ENCODE results near the gene EYA2.

The EYA2 gene

DNA sequence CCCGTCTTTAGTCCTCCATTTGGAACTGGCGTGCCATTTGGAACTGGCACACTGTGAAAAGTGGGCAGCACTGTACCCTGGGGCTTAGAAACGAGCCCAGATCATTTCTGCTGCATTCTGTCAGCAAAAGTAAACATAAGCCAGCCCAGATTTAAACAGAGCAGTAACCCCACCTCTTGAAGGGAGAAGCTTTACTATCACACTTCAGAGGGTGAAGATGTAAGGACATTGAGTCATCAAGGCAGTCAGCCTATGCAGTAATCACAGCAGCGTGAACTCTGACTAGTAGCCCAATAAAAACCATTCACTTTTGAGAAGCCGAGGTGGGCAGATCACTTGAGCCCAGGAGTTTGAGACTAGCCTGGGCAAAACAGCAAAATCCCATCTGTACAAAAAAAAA, 216.9 kb downstream of the EYA2 start:
- DNase-seq (ENCODE audit: low read depth, low spot score): no peak

DNA sequence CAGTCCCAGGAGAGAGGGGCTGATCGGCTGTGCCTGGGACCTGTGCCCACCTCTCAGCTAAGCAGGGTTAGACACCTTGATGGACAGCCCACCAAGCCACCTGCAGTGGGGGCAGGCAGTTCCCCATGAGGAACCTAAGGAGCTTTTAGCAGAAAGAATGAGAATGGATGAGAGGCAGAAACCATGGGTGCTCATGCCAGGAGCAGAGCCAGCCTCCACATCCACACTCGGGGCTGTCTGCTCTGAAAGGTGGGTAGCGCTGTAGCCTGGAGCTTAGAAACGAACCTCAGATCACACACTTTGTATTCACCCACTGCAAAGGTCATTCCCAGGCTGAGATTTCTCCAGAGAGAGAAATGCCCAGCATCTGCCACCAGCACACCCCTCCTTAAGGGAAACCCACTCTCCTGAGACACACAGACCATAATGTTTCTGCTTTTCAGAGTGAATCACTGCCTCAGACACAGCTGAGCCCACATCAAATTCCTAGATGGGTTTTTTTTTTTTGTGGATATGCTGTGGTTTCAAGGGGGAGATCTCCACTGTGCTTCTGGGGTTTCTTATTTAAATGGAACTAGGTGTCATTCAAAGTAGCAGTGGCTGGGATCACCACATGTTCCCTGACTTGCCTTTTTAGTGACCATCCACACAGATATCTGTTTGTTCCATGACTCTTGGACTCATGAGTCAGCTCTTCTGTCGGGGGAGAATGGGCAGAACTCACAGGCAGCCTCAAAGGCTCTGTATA, 218.9 kb downstream of the EYA2 start:
- no peak for DNase-seq (ENCODE audit: low read depth, low spot score)

DNA sequence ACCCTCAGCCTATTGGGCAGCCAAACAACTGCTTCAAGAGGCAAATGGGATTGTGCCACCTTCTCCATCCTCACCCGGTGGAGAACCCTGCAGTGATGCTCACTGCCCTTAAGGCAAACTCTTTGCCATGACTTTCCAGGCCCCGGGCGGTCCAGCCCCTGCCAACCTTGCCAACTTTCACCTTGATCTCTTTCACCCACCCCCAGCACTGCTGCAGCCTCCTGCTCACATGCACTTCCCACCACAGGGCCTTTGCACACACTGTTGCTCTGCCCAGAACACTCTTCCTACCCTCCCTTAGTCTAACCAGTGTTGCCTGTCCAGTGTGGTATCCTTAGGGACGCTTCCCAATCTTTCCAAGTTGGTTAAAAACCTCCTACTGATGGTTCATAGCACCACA, 221.1 kb downstream of the EYA2 start:
- DNase-seq (ENCODE audit: low read depth, low spot score): no peak

DNA sequence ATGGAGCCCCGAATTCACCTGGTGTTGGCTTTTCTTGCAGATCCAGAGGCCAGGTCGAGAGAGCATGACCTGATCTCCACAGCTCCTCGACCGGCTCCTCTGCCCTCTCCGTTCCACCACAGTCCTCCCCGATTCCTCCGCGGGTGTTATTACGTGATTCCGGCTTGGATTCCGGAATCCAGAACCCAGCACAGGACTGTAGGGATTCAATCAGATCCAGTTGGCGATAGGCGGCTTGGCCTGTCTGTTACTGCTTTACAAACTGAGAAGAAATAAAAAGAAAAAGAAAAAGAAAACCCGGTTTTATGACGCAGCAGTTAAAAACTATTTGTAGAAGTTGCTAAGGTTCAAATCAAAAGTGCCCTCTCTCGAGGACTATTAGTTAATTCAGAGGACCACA, 222.7 kb downstream of the EYA2 start:
- no peak for DNase-seq (ENCODE audit: low read depth, low spot score)

DNA sequence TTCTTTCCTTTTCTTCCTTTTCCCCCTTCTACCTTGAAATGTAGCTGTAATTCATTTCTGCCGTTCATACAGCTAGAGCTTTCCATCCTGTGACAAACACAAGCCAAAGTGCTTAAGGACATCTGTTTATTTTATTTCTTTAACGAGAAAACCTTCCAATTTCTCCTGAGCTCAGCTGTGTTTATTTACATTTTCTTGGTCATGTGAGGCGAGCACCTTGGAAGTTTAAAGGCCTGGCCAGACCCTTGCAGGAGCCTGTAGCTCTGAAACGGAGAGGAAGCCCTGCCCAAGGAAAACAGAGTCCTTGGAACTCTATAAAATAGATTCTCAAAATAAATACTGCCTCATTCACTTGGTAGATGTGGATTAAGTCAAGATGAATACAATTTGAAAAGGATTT, 223.1 kb downstream of the EYA2 start:
- DNase-seq (ENCODE audit: low read depth, low spot score): no peak

DNA sequence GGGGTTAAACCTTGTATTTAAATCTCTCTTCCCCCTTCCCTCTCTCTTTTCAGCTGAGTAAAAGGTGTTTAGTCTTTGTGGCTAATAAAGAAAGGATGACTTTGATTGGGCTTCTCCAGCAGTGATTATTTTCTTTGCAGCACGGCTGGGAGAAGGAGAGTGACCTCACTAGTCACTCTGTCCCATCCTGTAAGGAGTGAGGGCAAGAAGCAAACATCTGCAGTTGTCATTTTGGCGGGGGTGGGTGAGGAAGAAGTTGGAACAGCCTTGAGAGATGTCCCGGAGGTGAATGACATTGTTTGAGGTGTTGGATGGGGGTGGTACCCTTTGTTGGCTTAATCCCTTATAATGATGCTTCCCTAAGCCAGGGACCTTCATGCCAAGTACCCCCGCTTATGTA, 223.6 kb downstream of the EYA2 start:
- DNase-seq (ENCODE audit: low read depth, low spot score): no peak

DNA sequence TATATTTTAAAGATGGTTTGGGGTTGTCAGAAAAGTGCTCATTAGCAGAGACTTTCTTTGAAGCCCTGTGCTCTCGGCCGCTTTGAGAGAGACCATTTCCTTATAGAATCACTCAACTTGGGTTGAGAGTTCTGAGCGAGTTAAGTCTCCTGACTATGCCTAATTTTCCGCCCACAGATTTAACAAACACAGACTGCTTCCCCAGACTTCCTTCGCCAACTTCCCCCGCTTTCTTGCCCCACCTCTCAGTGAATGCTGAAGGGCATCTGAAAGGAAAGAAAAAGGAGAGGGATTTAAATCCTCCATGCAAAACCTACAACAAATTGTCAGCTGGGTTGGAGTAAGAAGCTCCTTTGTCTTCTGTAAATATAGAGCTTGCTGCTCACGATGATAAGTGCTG, 224.0 kb downstream of the EYA2 start:
- DNase-seq (ENCODE audit: low read depth, low spot score): no peak

DNA sequence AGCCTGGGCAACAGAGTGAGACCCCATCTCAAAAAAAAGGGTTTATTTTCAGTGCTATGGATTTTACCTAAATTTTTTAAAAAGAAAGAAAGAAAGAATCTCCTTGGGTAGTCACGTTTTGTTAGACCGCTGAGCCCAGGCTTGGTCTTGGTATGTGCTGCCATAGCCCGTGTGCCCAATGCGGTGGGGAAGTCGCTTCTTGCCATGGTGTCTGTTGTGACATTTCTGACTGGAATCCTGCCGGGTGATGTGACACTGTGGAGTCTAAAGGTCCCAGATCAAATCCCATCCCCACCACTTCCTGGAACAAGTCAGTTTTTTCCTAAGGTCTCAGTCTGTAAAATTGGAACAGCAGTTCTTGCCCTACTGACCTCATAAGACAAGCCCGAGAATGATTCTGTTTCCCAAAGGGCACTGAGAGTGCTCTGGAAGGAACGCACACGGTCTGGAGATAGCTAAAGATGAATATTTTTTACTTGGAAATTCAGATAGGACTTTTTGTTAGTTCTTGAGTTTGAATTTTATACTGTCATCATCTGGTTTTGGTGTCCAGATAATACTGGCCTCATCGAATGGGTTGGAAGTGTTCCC, 225.8 kb downstream of the EYA2 start:
- DNase-seq (ENCODE audit: low read depth, low spot score): no peak

DNA sequence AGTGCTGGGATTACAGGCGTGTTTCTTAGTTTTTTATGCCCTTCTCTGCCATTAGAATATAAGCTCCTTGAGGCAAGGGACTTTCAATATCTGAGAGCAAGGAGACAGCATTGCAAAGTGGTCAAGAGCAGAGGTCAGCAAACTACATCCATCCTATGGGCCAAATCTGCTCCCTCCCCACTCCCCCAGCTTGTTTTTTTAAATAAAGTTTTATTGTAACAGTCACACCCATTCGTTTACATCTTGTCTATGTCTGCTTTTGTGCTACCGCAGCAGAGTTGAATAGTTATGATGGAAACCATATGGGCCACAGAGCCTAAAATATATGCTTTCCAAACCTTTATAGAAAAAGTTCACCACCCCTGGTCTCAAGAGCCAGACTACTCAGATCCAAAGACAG, 227.9 kb downstream of the EYA2 start:
- no peak for DNase-seq (ENCODE audit: low read depth, low spot score)

DNA sequence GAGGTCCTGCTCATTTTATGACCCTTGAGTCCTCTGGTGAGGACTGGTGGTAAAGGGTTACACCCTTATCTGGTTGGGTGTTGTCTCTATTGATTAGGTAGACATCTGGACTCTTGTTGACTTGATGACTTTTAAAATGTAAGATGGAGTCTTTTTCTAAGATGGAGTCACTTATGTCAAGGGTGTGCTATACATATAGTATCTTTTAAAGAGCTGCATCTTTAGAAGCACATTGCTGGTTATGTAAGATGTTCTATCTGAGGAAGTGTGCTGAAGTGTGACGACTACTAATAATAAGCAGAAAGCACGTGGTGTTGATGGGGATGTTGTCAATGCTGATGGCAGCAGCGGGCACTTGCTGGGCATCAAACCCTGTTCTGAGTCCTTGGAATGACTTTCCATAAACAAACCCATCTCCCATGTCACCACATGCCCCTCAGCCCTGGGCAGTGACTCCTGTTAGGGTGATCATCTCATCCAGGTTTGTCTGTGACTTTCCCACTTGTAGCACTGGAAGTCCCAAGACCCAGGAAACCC, 229.6 kb downstream of the EYA2 start:
- no peak for DNase-seq (ENCODE audit: low read depth, low spot score)

DNA sequence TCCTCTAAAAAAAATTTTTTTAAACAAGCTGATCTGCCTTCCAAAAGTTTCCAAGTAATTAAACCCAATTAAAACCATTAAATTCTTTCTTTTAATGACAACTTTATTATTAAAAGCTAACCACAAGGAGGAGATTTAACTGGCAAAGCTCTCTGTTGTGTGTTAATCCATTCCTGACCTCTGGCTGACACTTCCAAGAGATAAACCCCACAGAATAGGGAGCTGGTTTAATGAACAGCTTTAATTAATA, 230.8 kb downstream of the EYA2 start:
- no peak for DNase-seq (ENCODE audit: low read depth, low spot score)

DNA sequence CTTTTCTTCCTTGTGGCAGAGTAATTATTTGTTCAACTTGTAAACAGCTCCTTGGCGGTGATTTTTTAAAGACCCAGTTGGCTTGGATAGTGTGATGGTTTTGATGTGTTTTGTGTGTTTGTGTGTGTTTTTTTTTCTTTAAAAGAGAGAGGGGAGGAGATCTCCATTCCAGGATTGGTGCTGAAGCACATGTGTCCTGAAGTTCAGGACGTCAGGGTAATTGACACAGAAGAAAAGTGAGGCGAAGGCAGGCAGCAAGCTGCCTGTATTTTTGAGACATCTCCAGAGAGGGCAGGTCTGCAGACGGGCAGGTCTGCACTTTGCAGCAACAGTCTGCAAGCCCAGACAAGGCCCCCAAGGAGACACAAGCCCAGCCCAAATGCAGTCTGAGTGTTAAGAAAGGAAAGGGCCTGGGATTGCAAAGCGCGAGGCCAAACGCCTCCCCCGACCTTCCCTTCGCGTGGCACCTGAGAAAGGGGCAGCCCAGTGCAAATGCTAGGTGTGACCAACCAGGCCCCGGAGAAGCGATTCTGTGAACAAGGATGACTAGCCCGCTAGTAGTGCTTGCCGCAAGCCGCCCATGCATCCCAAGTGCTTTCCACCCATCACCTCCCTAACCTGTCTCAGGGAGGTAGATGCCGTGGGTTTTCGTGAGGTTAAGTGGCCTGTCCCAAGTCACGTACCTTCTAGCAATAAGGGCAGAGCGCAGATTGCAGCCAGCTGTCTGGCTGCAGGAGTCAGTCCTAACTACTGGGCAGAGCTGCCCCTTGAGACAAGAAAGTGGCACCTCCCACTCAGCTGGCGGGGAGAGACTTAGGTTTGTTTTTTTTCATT, 231.3 kb downstream of the EYA2 start:
- DNase-seq (ENCODE audit: low read depth, low spot score): no peak

DNA sequence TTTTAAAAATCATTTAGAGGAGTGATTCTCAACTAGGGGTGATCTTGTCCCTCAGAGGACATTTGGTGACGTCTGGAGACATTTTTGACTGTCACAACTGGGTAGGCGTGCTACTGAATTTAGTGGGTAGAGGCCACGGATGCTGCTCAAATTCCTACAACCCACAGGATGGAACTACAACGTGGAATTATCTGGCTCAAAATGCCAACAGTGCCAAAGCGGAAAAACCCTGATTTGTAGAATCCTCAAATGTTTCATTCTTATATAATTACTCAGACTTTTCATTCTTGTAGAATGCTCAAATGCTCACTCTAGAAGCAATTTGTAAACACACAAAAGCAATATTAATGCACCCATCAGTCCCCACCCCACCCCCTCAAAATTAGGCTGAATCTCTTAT, 232.1 kb downstream of the EYA2 start:
- DNase-seq (ENCODE audit: low read depth, low spot score): no peak

DNA sequence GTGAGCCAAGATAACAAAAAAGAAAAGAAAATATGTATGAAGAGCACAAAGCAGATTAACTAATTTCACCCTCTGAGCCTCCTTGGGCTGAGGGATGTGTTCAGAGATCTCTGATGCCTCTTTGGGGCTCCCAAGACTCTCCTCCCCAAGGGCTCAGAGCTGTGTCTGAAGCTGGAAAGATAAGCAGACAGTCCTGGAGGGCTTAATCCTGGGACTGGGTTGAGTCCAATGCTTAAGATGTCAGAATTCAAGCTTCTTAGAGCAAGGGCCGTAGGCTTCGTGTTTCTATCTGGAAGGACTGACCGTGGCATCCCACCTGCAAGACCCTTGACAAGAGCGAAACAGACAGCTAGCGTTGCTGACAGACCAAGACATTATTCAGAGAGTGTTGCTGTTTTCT, 232.9 kb downstream of the EYA2 start:
- DNase-seq (ENCODE audit: low read depth, low spot score): no peak

DNA sequence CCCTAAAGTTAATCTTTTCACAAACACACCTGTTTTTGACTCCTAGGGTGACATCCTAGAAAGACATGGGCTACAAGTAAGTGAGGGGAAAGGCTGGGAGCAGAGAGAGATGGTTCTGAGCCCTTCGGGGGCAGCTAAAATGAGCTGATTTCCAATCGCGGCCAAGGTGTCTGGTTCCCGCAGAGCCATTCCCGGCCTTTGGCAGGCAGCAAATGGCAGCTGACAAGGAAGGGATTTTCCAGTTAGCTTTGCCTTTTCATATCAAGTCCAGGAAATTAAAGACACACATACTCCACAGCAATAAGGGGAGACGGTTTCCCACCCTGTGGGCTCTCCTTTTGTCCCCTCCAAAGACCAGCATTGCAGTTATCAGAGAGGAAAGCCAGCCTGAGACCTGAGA, 233.4 kb downstream of the EYA2 start:
- no peak for DNase-seq (ENCODE audit: low read depth, low spot score)

DNA sequence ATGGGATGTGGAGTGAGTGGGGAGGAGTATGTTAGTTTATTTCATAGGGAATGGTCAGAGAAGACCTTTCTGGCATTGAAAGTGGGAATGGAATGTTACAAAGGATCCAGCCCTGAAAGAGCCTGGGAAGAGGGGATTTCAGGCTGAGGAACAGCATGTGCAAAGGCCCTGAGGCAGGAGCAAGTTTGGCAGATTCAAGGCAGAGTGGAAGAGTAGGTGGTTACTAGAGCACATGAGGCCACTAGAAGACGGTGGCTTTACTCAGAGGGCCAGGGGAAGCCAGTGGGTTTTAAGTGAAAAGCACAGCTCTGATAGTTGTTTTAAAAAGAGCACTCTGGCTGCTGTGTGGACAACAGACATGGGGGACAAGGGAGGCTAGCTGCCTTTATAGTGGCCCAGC, 234.7 kb downstream of the EYA2 start:
- DNase-seq (ENCODE audit: low read depth, low spot score): no peak

DNA sequence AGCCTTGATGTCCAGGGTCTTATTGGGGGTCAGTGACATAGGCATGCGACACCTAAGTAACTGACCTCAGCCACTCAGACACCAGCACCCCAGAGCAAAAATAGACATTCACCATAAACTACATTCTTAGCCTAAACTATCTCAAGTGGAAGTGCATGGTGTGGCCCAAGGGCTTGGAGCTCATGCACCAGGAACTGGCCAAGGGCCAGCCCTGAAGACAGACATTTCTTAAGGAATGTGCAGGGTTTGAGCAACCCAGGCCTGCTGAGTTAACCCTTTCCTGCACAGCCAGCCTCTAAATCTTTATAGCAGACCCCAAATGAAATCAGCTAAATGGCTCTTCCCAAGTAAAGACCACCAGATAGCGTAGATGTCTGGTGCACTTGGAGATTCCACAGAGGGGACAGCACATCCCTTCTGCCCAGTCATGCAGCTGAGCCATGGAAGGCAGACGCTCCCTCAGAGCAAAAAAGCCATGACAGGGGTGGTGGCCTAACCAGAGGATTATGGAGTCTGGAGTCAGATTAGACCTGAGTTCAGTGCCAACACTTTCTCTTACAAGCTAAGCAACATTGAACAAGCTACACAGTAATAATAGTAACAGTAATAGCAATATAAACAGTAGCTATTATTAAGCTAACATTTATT, 239.3 kb downstream of the EYA2 start:
- DNase-seq (ENCODE audit: low read depth, low spot score): no peak

DNA sequence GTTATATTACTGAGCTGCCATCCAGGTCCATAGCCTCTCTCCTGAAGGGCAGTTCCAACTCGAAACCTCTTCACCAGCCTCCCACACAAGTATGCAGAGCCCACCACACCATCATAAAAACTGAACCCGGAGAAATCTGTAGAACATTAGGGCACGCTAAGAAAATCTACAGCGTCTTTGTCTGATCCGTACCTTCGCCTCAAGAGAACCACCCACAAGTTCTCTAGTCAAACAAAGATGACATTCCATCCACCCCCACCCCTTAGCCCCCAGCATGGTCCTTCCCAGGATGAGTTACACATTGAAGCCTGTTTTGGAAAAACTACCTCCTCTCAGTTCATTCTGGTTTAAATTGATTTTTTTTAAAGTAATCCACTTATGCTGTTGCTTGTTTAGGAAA, 242.1 kb downstream of the EYA2 start:
- no peak for DNase-seq (ENCODE audit: low read depth, low spot score)

DNA sequence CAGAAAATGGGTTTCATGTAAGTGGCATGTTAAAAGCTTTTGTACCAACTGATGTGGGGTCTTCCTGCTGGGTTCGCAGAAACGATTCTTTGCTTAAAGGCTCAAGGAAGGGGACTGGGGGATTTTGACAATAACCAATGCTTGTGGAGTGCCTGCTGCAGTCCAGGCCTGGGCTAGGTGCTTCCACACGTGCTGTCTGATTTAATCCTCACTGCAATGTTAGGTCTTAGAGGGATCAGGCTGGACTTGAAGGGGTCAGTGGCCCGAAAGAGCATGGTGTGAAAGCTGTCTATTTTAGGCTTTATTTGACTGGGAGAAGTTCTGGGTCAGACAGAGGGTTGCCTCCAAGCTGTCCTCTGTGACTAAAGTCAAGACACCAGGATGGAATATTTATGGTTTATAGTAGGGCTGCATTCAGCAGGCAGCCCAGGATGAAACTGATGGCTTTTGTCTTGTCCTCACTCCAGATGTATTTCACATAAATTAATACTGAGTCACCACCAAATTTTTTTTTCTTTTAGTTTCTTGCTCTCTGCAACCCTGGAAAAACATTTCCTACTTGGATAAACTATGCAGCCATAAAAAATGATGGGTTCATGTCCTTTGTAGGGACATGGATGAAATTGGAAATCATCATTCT, 242.7 kb downstream of the EYA2 start:
- DNase-seq (ENCODE audit: low read depth, low spot score): no peak

DNA sequence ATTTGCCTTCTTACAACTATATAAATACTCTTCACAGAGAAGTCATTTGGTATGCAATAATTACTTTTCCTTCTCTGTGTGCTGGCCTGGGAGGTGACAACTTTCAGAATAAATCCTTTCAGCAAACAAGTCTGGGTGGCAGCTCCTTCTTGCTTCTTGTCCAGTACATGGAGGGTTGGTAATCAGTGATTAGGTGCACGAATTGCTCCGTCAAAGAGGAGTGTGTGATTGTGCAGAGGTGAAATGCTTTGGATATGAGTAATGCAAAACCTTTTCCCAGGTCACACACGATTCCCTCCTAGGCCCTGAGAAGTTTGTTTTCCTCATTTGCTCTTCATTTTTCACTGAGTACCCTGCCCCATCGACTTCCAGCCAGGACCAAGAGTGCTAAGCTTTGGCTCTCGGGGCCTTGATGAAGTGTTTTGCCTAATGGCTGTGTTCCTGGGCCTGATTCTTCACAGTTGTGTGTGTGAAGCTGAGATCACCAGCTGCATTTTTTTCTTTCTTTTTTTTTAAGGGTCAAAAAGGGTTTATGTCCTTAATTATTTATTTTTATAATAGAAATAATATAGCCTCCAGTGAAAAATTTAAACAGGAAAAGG, 245.4 kb downstream of the EYA2 start:
- DNase-seq (ENCODE audit: low read depth, low spot score): no peak

DNA sequence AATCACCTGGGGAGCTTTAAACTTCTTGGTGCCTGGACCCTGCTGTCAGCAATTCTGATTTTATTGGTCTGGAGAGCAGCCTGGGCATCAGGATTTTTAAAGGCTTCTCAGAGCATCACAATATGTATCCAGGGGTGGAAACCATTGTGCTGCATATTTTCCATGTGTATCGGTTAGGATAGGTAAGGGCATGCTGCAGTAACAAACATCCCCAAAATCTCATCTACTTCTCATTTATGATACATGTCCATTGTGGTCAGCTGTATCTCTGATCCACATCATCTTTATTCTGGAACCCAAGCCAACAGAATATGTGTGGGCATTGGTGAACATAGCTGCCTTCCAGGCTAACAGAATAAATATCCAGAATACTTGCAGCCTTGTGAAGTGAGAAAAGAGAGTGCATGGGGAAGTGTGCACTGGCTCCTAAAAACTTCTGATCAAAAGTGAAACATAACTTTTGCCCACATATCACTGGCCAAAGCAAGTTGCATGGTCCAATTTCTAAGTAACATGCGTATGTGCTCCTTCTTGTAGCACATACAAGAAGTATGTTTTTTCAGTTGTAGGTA, 246.8 kb downstream of the EYA2 start:
- no peak for DNase-seq (ENCODE audit: low read depth, low spot score)
